Right lobe of liver (tissue), 4 donors: ENCODE data around the gene KLF14.

Source experiments
- POLR2A ChIP-seq: fragments of 450-650 bp; IDR thresholded peaks from one replicate; pipeline ENCODE4 v1.6.1; 2017; ENCODE audit warnings: antibody characterized with exemption, mild to moderate bottlenecking
- TF ChIP-seq, protein P1 (sequence below), 4 donors: fragments of 200-600 bp in 3 of 4; fragments of 450-650 bp in 1 of 4; IDR thresholded peaks; one replicate each; pipeline versions ENCODE4 v1.5.1 to v1.8.0; 2016 to 2022; ENCODE audit warnings: antibody characterized with exemption in 4 of 4, mild to moderate bottlenecking in 2 of 4
- donor health status: DM: no; HTN: no; CAD: no.
- donor health status: DM: no; HTN: no; CAD: no.
- donor health status: DM: no; HTN: yes; CAD: no.

DNA sequence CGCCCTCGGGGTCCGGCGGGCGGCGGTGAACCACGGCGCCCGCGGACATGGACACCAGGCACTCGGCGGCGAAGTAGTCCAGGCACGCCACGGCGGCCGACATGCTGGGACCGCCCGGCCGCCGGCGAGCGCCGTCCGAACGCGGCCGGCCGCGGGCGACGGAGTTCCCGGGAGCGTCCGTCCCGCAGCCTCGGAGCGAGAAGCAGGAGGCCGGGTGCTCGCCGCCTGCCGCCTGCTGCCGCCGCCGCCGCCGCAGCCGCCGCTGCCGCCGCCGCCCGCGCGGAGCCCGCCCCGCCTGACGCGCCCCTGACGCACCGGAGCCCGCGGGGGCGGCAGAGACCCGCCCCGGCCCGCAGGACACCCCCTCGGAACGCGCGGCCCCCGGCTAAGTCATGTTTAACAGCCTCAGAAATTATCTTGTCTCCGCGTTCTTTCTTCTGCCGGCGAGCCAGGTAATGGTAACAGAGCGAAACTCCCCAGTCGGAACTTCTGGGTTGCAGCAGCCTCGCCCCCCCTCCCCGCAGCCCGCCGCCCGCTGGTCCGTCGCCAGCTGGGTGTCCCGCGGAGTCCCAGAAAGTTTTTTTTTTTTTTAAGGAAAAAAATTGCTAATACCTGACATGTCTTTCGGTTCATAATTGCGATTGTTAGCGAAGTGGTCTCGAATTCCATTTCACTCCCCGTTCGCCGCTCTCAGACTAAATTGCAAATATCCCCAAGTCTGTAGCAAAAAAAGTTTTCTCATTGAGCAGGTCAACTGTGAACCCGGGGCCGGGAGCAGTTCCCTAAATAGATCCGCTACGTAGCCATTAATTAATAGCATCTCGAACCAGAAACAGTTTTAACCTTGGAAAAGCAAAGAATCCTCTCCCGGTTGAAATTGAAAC is at the start of gene KLF14:
- TF ChIP-seq, protein P1, sequence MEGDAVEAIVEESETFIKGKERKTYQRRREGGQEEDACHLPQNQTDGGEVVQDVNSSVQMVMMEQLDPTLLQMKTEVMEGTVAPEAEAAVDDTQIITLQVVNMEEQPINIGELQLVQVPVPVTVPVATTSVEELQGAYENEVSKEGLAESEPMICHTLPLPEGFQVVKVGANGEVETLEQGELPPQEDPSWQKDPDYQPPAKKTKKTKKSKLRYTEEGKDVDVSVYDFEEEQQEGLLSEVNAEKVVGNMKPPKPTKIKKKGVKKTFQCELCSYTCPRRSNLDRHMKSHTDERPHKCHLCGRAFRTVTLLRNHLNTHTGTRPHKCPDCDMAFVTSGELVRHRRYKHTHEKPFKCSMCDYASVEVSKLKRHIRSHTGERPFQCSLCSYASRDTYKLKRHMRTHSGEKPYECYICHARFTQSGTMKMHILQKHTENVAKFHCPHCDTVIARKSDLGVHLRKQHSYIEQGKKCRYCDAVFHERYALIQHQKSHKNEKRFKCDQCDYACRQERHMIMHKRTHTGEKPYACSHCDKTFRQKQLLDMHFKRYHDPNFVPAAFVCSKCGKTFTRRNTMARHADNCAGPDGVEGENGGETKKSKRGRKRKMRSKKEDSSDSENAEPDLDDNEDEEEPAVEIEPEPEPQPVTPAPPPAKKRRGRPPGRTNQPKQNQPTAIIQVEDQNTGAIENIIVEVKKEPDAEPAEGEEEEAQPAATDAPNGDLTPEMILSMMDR (IDR thresholded peaks at IDR 0.05): no peak
- no peak for TF ChIP-seq POLR2A
